ENCODE data around the gene PRAMEF12. TPM values are rescaled to one million over a fixed set of nuclear protein-coding genes. Genes with fewer than 3 reads are reported as not detected.
"Not testable (repeated sequence)": the region's sequence is repeated elsewhere in the genome, so short reads cannot be mapped to it uniquely, and the experiment has no call there.

Gene PRAMEF12
- polyA plus RNA-seq, 3 donors: not detected

- DNase-seq: no peak
Measured at GRCh38 chr1:12770620-12771019, 2.9 kb upstream of the PRAMEF12 start.

- no peak for DNase-seq
Measured at GRCh38 chr1:12771186-12771585, 2.4 kb upstream of the PRAMEF12 start.

GRCh38 chr1:12772520-12772919, 1.0 kb upstream of the PRAMEF12 start:
- DNase-seq: no peak

GRCh38 chr1:12774801-12775345, 1.3 kb downstream of the PRAMEF12 start:
- DNase-seq: no peak

- no peak for DNase-seq
Measured at GRCh38 chr1:12775443-12775842, 1.9 kb downstream of the PRAMEF12 start.

- no peak for DNase-seq
Measured at GRCh38 chr1:12776801-12777557, 3.4 kb downstream of the PRAMEF12 start.

- DNase-seq: no peak
Measured at GRCh38 chr1:12778061-12778460, 4.5 kb downstream of the PRAMEF12 start.

GRCh38 chr1:12778907-12779306, 5.4 kb downstream of the PRAMEF12 start:
- no peak for DNase-seq

GRCh38 chr1:12781488-12781887, 8.0 kb downstream of the PRAMEF12 start:
- not testable (repeated sequence) for DNase-seq

- not testable (repeated sequence) for DNase-seq
Measured at GRCh38 chr1:12783783-12784182, 10.2 kb downstream of the PRAMEF12 start.

- not testable (repeated sequence) for DNase-seq
Measured at GRCh38 chr1:12784729-12785128, 11.2 kb downstream of the PRAMEF12 start.

GRCh38 chr1:12791097-12791496, 17.6 kb downstream of the PRAMEF12 start, which contains the start of gene PRAMEF1:
PRAMEF1 (plus strand) TSS chr1:12791397; CDS start chr1:12793228, 1,831 bp downstream.
- not testable (repeated sequence) for DNase-seq

GRCh38 chr1:12798911-12799310, 25.4 kb downstream of the PRAMEF12 start:
- DNase-seq: no peak

GRCh38 chr1:12799730-12800129, 26.2 kb downstream of the PRAMEF12 start:
- no peak for DNase-seq

GRCh38 chr1:12809933-12810332, 36.4 kb downstream of the PRAMEF12 start:
- no peak for DNase-seq

GRCh38 chr1:12810691-12811408, 37.3 kb downstream of the PRAMEF12 start:
- no peak for DNase-seq

- no peak for DNase-seq
Measured at GRCh38 chr1:12811409-12811784, 37.9 kb downstream of the PRAMEF12 start.

GRCh38 chr1:12819061-12819460, 45.5 kb downstream of the PRAMEF12 start:
- not testable (repeated sequence) for DNase-seq

Other genes with a start within 250 kb of the PRAMEF12 start
- gene DHRS3, start 155.5 kb upstream of the PRAMEF12 start, polyA plus RNA-seq (ENCODE audit: insufficient read length in 3 of 3): 10 to 100 TPM; 76.4 to 86.9 (median 82.7) TPM
- 1 to 10 TPM; 1.2 to 2.7 (median 2.5) TPM for gene AADACL4, start 129.7 kb upstream of the PRAMEF12 start, polyA plus RNA-seq (ENCODE audit: insufficient read length in 3 of 3)
- not detected for gene AADACL3, start 57.6 kb upstream of the PRAMEF12 start, polyA plus RNA-seq (ENCODE audit: insufficient read length in 3 of 3)
- gene CFAP107, start 27.5 kb upstream of the PRAMEF12 start, polyA plus RNA-seq (ENCODE audit: insufficient read length in 3 of 3): 1 to 10 TPM in 2 of 3 donors, under 1 TPM in 1; 1.00 to 1.3 (median 1.2) TPM
- gene PRAMEF1, start 17.7 kb downstream of the PRAMEF12 start, polyA plus RNA-seq (ENCODE audit: insufficient read length in 3 of 3): not detected
- not detected for gene PRAMEF11, start 57.7 kb downstream of the PRAMEF12 start, polyA plus RNA-seq (ENCODE audit: insufficient read length in 3 of 3)
- under 1 TPM in 2 of 3 donors, not detected in 1; 0.17 to 0.38 TPM for gene HNRNPCL1, start 75.0 kb downstream of the PRAMEF12 start, polyA plus RNA-seq (ENCODE audit: insufficient read length in 3 of 3)
- not detected for gene PRAMEF2, start 83.3 kb downstream of the PRAMEF12 start, polyA plus RNA-seq (ENCODE audit: insufficient read length in 3 of 3)
- not detected for gene PRAMEF4, start 112.5 kb downstream of the PRAMEF12 start, polyA plus RNA-seq (ENCODE audit: insufficient read length in 3 of 3)
- not detected for gene PRAMEF10, start 124.5 kb downstream of the PRAMEF12 start, polyA plus RNA-seq (ENCODE audit: insufficient read length in 3 of 3)
- gene PRAMEF7, start 142.9 kb downstream of the PRAMEF12 start, polyA plus RNA-seq (ENCODE audit: insufficient read length in 3 of 3): not detected
- not detected for gene PRAMEF6, start 173.8 kb downstream of the PRAMEF12 start, polyA plus RNA-seq (ENCODE audit: insufficient read length in 3 of 3)

Data from renal pelvis (tissue), 4 donors.